ENCODE results near the gene RGCC.

Gene RGCC

GRCh38 chr13:41516760-41517159 lies 59.4 kb downstream of the RGCC start:
- no peak for DNase-seq (ENCODE audit: low spot score)

GRCh38 chr13:41520016-41520659 lies 62.8 kb downstream of the RGCC start:
- no peak for DNase-seq (ENCODE audit: low spot score)

Measured in COLO829 (cell line).